Activated T-cell treated with anti-CD3 and anti-CD28 coated beads, Interleukin-2, amount 50 U/mL, for 4 hours (primary cell): ENCODE data around the gene ANKS1A. TPM values are rescaled to one million over a fixed set of nuclear protein-coding genes. Genes with fewer than 3 reads are reported as not detected.

Source experiments
- ATAC-seq, 2 donors: fragments of 200-7000 bp; cut with Tn5 transposase; one replicate each; pipeline ENCODE4 v1.10.0; 2021
- DNase-seq: peaks from one replicate; pipeline ENCODE4 v3.0.0-alpha.2; 2020
- H3K27me3 Mint-ChIP-seq: one replicate; pipeline ENCODE4 v1.8.0; 2021; ENCODE audit warnings: low read depth, mixed read lengths
- H3K36me3 Mint-ChIP-seq: one replicate; pipeline ENCODE4 v1.8.0; 2022; ENCODE audit warnings: mixed read lengths; ENCODE audit not compliant: insufficient read depth
- H3K4me1 Mint-ChIP-seq: one replicate; pipeline ENCODE4 v1.8.0; 2021; ENCODE audit warnings: low read depth, mixed read lengths
- H3K4me3 Mint-ChIP-seq: one replicate; pipeline ENCODE4 v1.8.0; 2021; ENCODE audit warnings: mild to moderate bottlenecking, moderate library complexity, mixed read lengths
- H3K9me3 Mint-ChIP-seq: one replicate; pipeline ENCODE4 v1.8.0; 2021; ENCODE audit warnings: mixed read lengths
- total RNA-seq, 3 donors: library from RNA; stranded (reverse); gene quantifications; one replicate each; pipeline ENCODE4 v1.2.1, GENCODE V29; 2021

The ANKS1A gene
- total RNA-seq, 3 donors from 2014 or later, result 7.7 to 8.3 (median 8.2) TPM

DNA sequence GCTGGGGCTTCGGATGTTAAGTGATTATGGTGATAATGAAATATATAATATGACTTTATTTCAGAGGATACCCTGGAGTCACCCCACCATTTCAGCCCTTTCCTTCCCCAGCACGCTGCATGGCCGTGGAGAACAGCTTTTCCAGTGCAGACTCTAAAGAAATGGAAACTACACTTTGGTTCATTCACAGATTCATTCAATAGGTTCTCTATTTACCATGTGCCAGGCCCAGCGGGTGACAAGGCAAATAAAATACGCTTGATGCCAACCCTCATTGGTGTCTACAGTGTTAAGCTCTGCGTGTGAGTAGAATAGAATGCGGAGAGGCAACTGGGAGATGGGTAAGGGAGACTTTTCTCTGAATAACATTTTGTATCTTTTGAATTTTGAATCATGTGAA is 162.3 kb downstream of the ANKS1A start:
- no peak for DNase-seq
- no peak for ATAC-seq
- Mint-ChIP-seq H3K27me3 (no peaks in the 10 kb centered on the region), H3K4me1 (peaks cover 7% of the 10 kb centered on the region), H3K4me3 (no peak overlapping the region), H3K9me3 (no peaks in the 10 kb centered on the region), H3K36me3 (peaks cover under 1% of the 10 kb centered on the region)

- no peak for ATAC-seq
- H3K9me3 Mint-ChIP-seq, result no peaks in the 10 kb centered on the region
- peaks cover 4% of the 10 kb centered on the region for H3K36me3 Mint-ChIP-seq
- no peak overlapping the region for H3K4me3 Mint-ChIP-seq
- DNase-seq, result no peak
- H3K4me1 Mint-ChIP-seq, result peaks cover 1% of the 10 kb centered on the region
- no peaks in the 10 kb centered on the region for H3K27me3 Mint-ChIP-seq
These were observed 163.0 kb downstream of the ANKS1A start for GRCh38 chr6:35051997-35052583.

DNA sequence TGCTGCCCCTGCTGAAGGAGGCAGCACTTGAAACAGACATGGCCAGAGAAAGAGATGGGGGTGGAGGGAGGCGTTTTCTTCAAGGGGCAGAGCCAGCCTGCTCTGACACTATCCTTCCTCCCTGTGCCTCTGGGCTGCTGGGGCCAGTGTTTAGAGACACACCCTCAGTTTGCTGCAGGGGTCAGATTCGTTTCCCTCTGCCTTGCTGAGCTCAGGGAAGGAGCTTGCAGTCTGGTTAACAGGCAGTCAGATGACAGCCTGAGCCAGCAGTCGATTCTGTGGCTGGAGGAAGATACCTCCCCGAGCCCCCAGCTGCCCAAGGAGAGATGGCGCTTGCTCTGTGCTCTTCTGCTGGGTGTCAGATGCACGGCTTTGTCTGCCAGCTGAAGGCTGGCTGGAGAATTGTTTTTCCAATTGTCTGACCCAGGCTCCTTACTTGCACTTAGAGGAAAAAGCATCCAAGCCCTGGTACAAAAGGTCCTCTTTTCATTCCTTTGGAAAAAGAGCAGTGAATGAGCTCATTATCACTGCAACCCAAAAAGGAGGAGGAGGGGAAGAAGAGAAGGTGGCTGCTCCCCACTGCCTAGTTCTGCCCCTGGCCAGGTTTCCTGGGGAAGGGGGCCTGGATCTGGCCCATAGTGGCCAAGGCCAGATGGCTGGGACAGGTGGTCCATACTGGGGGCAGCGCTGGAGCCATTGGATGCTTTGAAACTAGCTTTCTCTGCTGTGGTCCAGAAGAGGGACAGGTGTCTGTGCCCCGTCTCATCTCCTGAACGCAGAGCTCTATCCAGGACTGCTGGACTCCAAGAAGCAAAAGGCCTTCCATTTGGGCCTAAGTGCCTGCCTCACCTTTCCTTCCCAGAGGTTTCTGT is 163.9 kb downstream of the ANKS1A start:
- no peaks in the 10 kb centered on the region for H3K9me3 Mint-ChIP-seq
- DNase-seq (no peak), ATAC-seq (no peak)
- H3K36me3 Mint-ChIP-seq, result peaks cover 8% of the 10 kb centered on the region
- no peak overlapping the region for H3K4me3 Mint-ChIP-seq
- no peaks in the 10 kb centered on the region for H3K4me1 Mint-ChIP-seq
- no peaks in the 10 kb centered on the region for H3K27me3 Mint-ChIP-seq

DNA sequence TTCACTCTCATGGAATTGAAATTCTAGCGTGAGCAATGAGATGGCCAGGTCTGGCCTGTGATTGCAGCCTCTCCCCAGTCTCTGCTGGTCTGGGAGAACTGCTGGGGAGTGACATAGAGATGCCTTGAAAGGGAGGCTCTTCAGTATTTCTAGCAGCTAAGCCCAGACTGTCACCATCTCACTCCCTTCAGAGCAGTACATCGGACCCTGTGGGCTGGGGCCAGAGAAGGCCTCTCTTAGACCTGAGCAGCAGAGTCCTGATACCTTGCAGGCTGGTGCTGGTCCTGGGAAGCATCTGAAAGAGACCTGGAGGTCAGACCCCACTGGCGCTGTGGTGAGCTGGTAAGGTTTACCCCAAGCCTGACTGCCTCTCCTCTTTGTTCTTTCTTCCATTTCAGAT is 164.6 kb downstream of the ANKS1A start:
- Mint-ChIP-seq H3K9me3 (no peaks in the 10 kb centered on the region), H3K4me3 (no peak overlapping the region), H3K4me1 (peaks cover 3% of the 10 kb centered on the region), H3K27me3 (no peaks in the 10 kb centered on the region), H3K36me3 (peaks cover 10% of the 10 kb centered on the region)
- ATAC-seq, result no peak
- no peak for DNase-seq

GRCh38 chr6:35054106-35054742 is 165.2 kb downstream of the ANKS1A start:
- Mint-ChIP-seq H3K4me3 (no peak overlapping the region), H3K9me3 (no peaks in the 10 kb centered on the region), H3K36me3 (peaks cover 12% of the 10 kb centered on the region), H3K27me3 (no peaks in the 10 kb centered on the region), H3K4me1 (peaks cover 6% of the 10 kb centered on the region)
- DNase-seq (no peak), ATAC-seq (no peak)

DNA sequence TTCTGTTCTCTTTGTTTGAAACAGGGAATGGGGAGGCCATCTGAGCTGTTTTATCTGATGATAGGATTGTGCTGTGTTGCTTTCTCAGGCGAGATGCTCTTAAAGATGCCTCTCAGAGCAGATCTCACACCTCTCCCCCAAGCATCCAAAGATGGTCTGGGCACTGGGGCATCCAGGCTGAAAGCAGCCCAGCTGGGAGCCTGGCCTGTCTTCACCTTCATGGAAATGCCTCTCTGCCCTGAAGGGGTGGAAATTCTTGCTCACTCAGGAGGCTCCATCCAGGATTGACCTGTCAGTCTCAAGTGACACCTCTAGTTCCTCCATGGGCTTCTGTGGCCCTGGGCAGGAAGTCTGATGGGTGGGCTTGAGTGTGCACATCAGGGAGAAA is 165.7 kb downstream of the ANKS1A start:
- H3K4me1 Mint-ChIP-seq, result peaks cover 6% of the 10 kb centered on the region
- H3K36me3 Mint-ChIP-seq, result peaks cover 12% of the 10 kb centered on the region
- no peaks in the 10 kb centered on the region for H3K9me3 Mint-ChIP-seq
- DNase-seq (no peak), ATAC-seq (no peak)
- H3K4me3 Mint-ChIP-seq, result no peak overlapping the region
- no peaks in the 10 kb centered on the region for H3K27me3 Mint-ChIP-seq

DNA sequence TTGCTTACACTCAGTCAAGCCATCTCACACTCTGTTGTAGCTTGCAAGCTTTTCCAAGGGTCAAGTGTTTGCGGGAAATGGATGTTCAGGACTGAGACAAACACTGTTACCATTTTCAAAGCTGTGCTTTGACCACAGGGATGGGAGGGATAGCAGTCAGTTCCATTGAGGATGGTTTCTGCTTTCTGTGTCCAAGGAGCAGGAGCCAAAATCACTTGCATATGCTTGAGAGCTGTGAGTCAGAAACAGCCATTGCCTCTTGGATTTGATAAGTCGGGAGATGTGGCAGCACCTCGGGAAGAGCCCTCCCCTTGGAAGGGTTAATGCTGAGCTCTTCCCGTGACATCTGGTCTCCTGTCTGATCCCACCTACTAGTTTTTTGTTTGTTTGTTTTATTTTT is 166.8 kb downstream of the ANKS1A start:
- ATAC-seq (no peak), DNase-seq (no peak)
- Mint-ChIP-seq H3K36me3 (peaks cover 13% of the 10 kb centered on the region), H3K4me1 (peaks cover 6% of the 10 kb centered on the region), H3K4me3 (no peak overlapping the region), H3K9me3 (no peaks in the 10 kb centered on the region), H3K27me3 (no peaks in the 10 kb centered on the region)

DNA sequence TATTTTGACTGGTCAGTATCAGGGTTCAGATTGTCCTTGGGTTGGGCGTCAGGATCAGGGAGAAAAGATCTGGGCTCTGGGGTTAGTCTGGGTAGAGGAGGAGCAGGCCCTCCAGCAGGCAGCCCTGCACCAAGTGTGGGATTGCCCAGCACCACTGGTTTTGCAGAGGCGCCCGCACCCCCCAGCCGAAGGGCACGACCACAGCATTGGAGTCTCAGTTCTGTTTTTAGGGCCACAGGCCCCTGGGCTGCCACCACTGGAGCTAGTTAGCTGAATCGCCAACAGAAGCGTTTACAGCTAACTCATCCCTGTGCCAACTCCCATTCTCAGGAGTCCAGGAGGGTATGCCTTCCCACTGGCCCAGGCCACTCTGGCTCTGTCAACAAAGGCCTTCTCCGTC is 167.9 kb downstream of the ANKS1A start:
- peaks cover 18% of the 10 kb centered on the region for H3K36me3 Mint-ChIP-seq
- no peaks in the 10 kb centered on the region for H3K9me3 Mint-ChIP-seq
- no peak for ATAC-seq
- no peak overlapping the region for H3K4me3 Mint-ChIP-seq
- no peaks in the 10 kb centered on the region for H3K27me3 Mint-ChIP-seq
- no peak for DNase-seq
- H3K4me1 Mint-ChIP-seq, result peaks cover 6% of the 10 kb centered on the region

DNA sequence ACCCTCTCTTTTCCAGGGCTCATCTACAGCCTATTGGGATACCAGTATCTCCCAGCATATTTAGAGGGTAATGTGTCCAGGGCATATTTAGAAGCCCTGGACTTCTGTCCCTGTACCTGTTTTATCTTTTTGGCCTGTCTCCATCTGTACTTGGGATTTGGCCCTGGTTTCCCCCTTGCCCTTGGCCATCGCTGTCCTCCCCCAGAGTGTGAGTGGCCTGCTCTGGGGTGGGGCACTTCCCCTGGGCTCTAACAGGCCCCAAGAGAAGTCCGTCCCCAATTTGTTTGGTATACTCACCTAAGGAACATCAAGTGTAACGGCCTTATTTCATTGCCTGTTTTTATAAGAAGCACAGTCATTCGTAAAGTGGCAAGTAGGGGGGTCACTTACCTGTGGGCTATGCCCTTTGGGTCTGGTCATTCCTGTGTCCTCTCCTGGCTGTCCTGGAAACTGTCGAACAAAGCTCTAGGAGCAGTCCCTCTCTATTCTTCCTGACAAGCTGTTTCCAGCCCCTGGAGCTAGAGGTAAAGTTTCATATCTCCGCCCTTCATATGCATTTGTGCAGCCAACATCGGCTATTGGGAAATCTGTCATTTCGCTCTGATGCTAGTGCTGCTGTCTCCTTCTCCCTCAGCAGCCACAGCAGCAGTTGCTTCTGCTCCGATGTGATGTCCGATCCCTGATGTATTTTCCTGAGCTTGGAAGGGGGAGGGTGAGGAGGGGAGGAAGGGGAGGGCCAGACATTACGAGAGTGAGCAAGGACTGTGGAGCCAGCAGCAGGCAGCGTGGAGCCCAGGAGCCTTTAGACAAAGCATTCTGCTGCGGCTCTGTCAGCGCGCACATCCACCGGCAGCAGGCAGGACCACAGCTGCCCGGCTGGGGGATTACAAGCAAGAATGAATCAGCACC is 168.6 kb downstream of the ANKS1A start:
- no peak for DNase-seq
- no peaks in the 10 kb centered on the region for H3K27me3 Mint-ChIP-seq
- H3K4me3 Mint-ChIP-seq, result no peak overlapping the region
- H3K36me3 Mint-ChIP-seq, result peaks cover 20% of the 10 kb centered on the region
- ATAC-seq, result no peak
- H3K9me3 Mint-ChIP-seq, result no peaks in the 10 kb centered on the region
- H3K4me1 Mint-ChIP-seq, result peaks cover 6% of the 10 kb centered on the region

DNA sequence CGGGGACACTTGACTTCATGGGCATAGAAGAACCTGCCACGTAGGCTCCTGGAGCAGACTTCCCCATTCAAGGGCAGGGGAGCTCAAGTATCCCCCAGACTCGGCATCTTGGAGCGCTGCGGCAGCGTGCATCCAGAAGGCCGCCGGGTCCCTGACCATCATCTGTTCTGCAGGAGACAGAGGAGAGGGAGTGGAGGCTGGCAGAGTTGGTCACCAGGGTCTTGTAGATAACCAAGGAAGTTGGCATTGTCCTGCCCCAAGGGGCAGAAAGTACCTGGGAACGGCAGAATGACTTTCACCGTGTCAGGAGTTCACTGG is 169.3 kb downstream of the ANKS1A start:
- Mint-ChIP-seq H3K4me1 (peaks cover 6% of the 10 kb centered on the region), H3K4me3 (no peak overlapping the region), H3K9me3 (no peaks in the 10 kb centered on the region), H3K27me3 (no peaks in the 10 kb centered on the region), H3K36me3 (peaks cover 22% of the 10 kb centered on the region)
- ATAC-seq (no peak), DNase-seq (no peak)

DNA sequence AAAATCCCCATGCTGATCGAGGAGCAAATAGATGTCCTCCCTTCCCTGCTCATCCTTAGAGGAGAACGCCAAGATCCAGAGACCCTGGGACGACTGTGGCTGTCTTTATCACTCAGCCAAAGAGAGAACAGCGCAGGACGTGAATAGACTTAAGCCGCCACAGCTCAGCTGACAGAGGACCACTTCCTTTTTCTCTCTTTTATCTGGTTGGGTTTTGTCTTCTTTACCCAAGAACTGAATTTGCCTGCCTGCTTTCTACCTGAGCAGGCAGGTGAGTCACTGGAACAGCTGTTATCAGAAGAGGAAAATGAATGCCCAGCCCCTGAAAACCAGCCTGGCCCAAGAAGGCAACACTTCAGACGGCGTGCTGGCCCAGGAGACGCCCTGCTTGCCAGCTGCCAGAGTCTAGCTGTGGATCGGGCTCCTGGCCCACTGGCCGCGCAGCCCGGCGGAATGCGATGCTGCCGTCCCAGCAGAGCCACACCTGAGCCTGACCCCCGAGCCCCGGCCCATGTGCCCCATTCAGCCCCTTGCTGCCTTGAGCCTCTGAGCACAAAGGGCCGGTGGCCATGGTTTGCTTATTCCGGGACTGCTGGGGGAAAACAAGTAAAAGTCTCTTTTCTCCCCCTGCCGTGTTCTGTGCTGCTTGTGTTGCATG is 169.9 kb downstream of the ANKS1A start:
- H3K27me3 Mint-ChIP-seq, result no peaks in the 10 kb centered on the region
- no peaks in the 10 kb centered on the region for H3K9me3 Mint-ChIP-seq
- H3K36me3 Mint-ChIP-seq, result peaks cover 23% of the 10 kb centered on the region
- no peak overlapping the region for H3K4me3 Mint-ChIP-seq
- H3K4me1 Mint-ChIP-seq, result peaks cover 6% of the 10 kb centered on the region
- ATAC-seq (no peak), DNase-seq (no peak)

DNA sequence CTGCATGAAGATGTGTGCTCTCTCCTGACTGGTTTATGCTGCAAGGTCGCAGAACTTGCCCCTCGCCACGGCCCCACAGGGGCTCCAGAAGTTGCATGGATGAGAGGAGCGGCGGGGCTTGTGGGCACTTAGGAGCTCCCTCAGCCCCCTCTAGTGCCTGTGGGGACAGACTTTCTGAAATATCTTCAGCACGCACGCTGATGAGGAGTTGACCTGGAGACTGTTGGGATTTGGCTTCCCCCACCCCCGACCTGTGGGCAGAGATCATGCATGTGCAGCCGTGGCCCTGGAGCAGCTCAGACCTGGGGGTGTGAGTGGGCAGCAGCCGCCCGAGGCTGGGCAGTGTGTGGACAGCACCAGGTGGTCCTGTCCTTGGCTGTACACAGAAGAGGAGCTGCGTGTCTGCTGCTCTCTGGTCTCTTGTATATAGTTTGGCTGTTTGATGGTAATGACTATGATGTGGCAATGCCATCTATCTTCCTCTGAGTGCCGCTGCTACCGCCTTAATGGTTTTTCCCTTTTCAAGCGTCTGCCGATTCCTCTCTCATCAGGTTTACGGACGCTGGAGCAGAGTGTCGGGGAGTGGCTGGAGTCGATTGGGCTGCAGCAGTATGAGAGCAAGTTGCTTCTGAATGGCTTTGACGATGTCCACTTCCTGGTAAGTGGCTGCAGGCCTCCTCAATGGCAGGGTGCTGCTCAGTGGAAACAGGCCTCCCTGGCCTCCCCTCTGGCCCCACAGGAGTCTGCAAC is 170.7 kb downstream of the ANKS1A start:
- Mint-ChIP-seq H3K4me1 (peaks cover 6% of the 10 kb centered on the region), H3K4me3 (no peak overlapping the region), H3K36me3 (peaks cover 23% of the 10 kb centered on the region), H3K27me3 (no peaks in the 10 kb centered on the region), H3K9me3 (no peaks in the 10 kb centered on the region)
- DNase-seq (no peak), ATAC-seq (no peak)

GRCh38 chr6:35061102-35061615 is 172.1 kb downstream of the ANKS1A start:
- ATAC-seq (no peak), DNase-seq (no peak)
- Mint-ChIP-seq H3K36me3 (peaks cover 27% of the 10 kb centered on the region), H3K27me3 (no peaks in the 10 kb centered on the region), H3K9me3 (no peaks in the 10 kb centered on the region), H3K4me3 (no peak overlapping the region), H3K4me1 (peaks cover 6% of the 10 kb centered on the region)
